ENCODE data around the gene SEL1L.
A peak's percentile ranks its signal among the peaks of the same experiment; 100 is the strongest.
"Not testable (repeated sequence)": the region's sequence is repeated elsewhere in the genome, so short reads cannot be mapped to it uniquely, and the experiment has no call there.

Gene SEL1L

GRCh38 chr14:81555051-81555450 lies 21.4 kb upstream of the SEL1L start:
- no peaks in the 10 kb centered on the region for H3K4me1 ChIP-seq (ENCODE audit: control insufficient read depth in 1 of 2, insufficient read depth in 2 of 2, low read length in 2 of 2)
- no peaks in the 10 kb centered on the region for H3K9me3 ChIP-seq (ENCODE audit: control insufficient read depth in 1 of 2, low read length in 2 of 2)
- no peaks in the 10 kb centered on the region for H3K36me3 ChIP-seq (ENCODE audit: control insufficient read depth in 1 of 2, insufficient read depth in 2 of 2, low read length in 2 of 2)
- no peaks in the 10 kb centered on the region for H3K27me3 ChIP-seq (ENCODE audit: low read depth, low read length)
- H3K27ac ChIP-seq (ENCODE audit: low read length) = no peak overlapping the region
- H3K4me3 ChIP-seq (ENCODE audit: low read depth in 1 of 2, low read length in 2 of 2) = no peak overlapping the region

DNA sequence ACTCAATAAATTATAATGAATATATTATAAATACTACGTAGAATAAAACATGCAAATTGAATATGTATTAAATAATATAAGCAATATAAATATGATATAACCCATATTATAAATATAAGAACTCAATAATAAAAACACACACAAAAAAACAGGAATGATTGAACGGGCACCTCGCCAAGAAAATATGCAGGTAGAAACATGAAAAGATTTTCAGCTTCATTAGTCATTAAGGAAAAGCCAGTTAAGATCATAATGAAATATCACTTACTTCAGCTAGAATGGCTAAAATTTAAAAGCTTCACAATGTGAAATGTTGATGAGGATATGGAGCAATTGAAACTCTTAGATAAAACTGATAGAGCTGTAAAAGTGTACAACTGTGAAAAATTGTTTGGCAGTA lies 17.8 kb upstream of the SEL1L start:
- H3K4me1 ChIP-seq (ENCODE audit: control insufficient read depth in 1 of 2, insufficient read depth in 2 of 2, low read length in 2 of 2) = no peaks in the 10 kb centered on the region
- no peak overlapping the region for H3K4me3 ChIP-seq (ENCODE audit: low read depth in 1 of 2, low read length in 2 of 2)
- H3K27ac ChIP-seq (ENCODE audit: low read length) = no peak overlapping the region
- H3K27me3 ChIP-seq (ENCODE audit: low read depth, low read length) = no peaks in the 10 kb centered on the region
- no peaks in the 10 kb centered on the region for H3K9me3 ChIP-seq (ENCODE audit: control insufficient read depth in 1 of 2, low read length in 2 of 2)
- no peaks in the 10 kb centered on the region for H3K36me3 ChIP-seq (ENCODE audit: control insufficient read depth in 1 of 2, insufficient read depth in 2 of 2, low read length in 2 of 2)

- no peak overlapping the region for H3K27ac ChIP-seq (ENCODE audit: low read length)
- H3K9me3 ChIP-seq (ENCODE audit: control insufficient read depth in 1 of 2, low read length in 2 of 2) = no peaks in the 10 kb centered on the region
- H3K36me3 ChIP-seq (ENCODE audit: control insufficient read depth in 1 of 2, insufficient read depth in 2 of 2, low read length in 2 of 2) = no peaks in the 10 kb centered on the region
- no peaks in the 10 kb centered on the region for H3K27me3 ChIP-seq (ENCODE audit: low read depth, low read length)
- H3K4me3 ChIP-seq (ENCODE audit: low read depth in 1 of 2, low read length in 2 of 2) = no peak overlapping the region
- H3K4me1 ChIP-seq (ENCODE audit: control insufficient read depth in 1 of 2, insufficient read depth in 2 of 2, low read length in 2 of 2) = no peaks in the 10 kb centered on the region
Observed at GRCh38 chr14:81550001-81550637, 16.5 kb upstream of the SEL1L start.

DNA sequence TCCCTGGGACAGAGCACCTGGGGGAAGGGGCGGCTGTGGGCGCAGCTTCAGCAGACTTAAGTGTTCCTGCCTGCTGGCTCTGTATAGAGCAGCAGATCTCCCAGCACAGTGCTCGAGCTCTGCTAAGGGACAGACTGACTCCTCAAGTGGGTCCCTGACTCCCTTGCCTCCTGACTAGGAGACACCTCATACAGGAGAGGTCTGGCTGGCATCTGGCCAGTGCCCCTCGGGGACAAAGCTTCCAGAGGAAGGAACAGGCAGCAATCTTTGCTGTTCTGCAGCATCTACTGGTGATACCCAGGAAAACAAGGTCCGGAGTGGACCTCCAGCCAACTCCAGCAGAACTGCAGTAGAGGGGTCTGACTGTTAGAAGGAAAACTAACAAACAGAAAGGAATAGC lies 7.6 kb upstream of the SEL1L start:
- not testable (repeated sequence) for H3K36me3 ChIP-seq (ENCODE audit: control insufficient read depth in 1 of 2, insufficient read depth in 2 of 2, low read length in 2 of 2); H3K4me1 ChIP-seq (ENCODE audit: control insufficient read depth in 1 of 2, insufficient read depth in 2 of 2, low read length in 2 of 2); H3K27ac ChIP-seq (ENCODE audit: low read length); H3K27me3 ChIP-seq (ENCODE audit: low read depth, low read length); H3K4me3 ChIP-seq (ENCODE audit: low read depth in 1 of 2, low read length in 2 of 2); H3K9me3 ChIP-seq (ENCODE audit: control insufficient read depth in 1 of 2, low read length in 2 of 2)

GRCh38 chr14:81537193-81537592 lies 3.5 kb upstream of the SEL1L start:
- Histone ChIP-seq H3K27ac (ENCODE audit: low read length) (no peak overlapping the region), H3K36me3 (ENCODE audit: control insufficient read depth in 1 of 2, insufficient read depth in 2 of 2, low read length in 2 of 2) (no peaks in the 10 kb centered on the region), H3K4me1 (ENCODE audit: control insufficient read depth in 1 of 2, insufficient read depth in 2 of 2, low read length in 2 of 2) (peaks cover 7 to 14% of the 10 kb centered on the region in 2 donors), H3K27me3 (ENCODE audit: low read depth, low read length) (no peaks in the 10 kb centered on the region), H3K9me3 (ENCODE audit: control insufficient read depth in 1 of 2, low read length in 2 of 2) (no peaks in the 10 kb centered on the region), H3K4me3 (ENCODE audit: low read depth in 1 of 2, low read length in 2 of 2) (no peak overlapping the region)

DNA sequence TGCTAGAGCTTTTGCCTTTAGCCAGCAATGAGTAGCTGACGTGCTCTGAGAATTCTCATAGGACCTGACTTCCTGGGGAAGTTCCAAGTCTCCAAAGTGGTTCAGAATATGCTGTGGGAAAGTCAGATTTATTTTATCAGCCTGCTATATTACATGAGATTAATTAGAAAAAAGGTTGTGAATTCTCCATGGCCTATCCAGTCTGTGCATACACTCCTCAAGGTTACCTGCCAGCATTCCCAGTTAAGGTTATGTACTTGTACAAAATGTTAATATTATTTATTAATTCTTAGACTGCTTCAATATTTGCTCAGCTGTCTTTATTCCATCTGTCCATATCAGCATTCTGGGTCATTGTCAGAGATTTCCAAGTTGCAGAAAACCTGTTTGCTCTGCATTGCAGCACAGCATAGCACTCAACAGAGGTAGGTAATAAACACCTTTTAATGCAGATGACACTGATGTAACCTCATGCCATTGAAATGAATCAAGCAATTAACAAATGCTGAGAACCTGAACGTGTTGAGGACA lies 2.7 kb upstream of the SEL1L start:
- no peak overlapping the region for H3K4me3 ChIP-seq (ENCODE audit: low read depth in 1 of 2, low read length in 2 of 2)
- no peak overlapping the region for H3K27ac ChIP-seq (ENCODE audit: low read length)
- peaks cover 16 to 17% of the 10 kb centered on the region in 2 donors for H3K4me1 ChIP-seq (ENCODE audit: control insufficient read depth in 1 of 2, insufficient read depth in 2 of 2, low read length in 2 of 2)
- no peaks in the 10 kb centered on the region for H3K27me3 ChIP-seq (ENCODE audit: low read depth, low read length)
- no peaks in the 10 kb centered on the region for H3K36me3 ChIP-seq (ENCODE audit: control insufficient read depth in 1 of 2, insufficient read depth in 2 of 2, low read length in 2 of 2)
- no peaks in the 10 kb centered on the region for H3K9me3 ChIP-seq (ENCODE audit: control insufficient read depth in 1 of 2, low read length in 2 of 2)

GRCh38 chr14:81535396-81536164 lies 1.9 kb upstream of the SEL1L start:
- Histone ChIP-seq H3K4me1 (ENCODE audit: control insufficient read depth in 1 of 2, insufficient read depth in 2 of 2, low read length in 2 of 2) (peaks cover 17 to 23% of the 10 kb centered on the region in 2 donors), H3K9me3 (ENCODE audit: control insufficient read depth in 1 of 2, low read length in 2 of 2) (no peaks in the 10 kb centered on the region), H3K36me3 (ENCODE audit: control insufficient read depth in 1 of 2, insufficient read depth in 2 of 2, low read length in 2 of 2) (no peaks in the 10 kb centered on the region), H3K4me3 (ENCODE audit: low read depth in 1 of 2, low read length in 2 of 2) (no peak overlapping the region), H3K27ac (ENCODE audit: low read length) (no peak overlapping the region), H3K27me3 (ENCODE audit: low read depth, low read length) (no peaks in the 10 kb centered on the region)

- no peak overlapping the region for H3K27ac ChIP-seq (ENCODE audit: low read length)
- H3K4me1 ChIP-seq (ENCODE audit: control insufficient read depth in 1 of 2, insufficient read depth in 2 of 2, low read length in 2 of 2) = peaks cover 17 to 33% of the 10 kb centered on the region in 2 donors
- H3K9me3 ChIP-seq (ENCODE audit: control insufficient read depth in 1 of 2, low read length in 2 of 2) = no peaks in the 10 kb centered on the region
- no peaks in the 10 kb centered on the region for H3K27me3 ChIP-seq (ENCODE audit: low read depth, low read length)
- H3K4me3 ChIP-seq (ENCODE audit: low read depth in 1 of 2, low read length in 2 of 2) = peak overlapping the region in 1 of 2 donors; percentile 9
- H3K36me3 ChIP-seq (ENCODE audit: control insufficient read depth in 1 of 2, insufficient read depth in 2 of 2, low read length in 2 of 2) = no peaks in the 10 kb centered on the region
Observed at GRCh38 chr14:81534510-81535074, 939 bp upstream of the SEL1L start.

- no peaks in the 10 kb centered on the region for H3K36me3 ChIP-seq (ENCODE audit: control insufficient read depth in 1 of 2, insufficient read depth in 2 of 2, low read length in 2 of 2)
- no peaks in the 10 kb centered on the region for H3K9me3 ChIP-seq (ENCODE audit: control insufficient read depth in 1 of 2, low read length in 2 of 2)
- H3K27ac ChIP-seq (ENCODE audit: low read length) = peak overlapping the region; percentile 82
- peak overlapping the region; percentile 96 to 97 for H3K4me3 ChIP-seq (ENCODE audit: low read depth in 1 of 2, low read length in 2 of 2)
- H3K27me3 ChIP-seq (ENCODE audit: low read depth, low read length) = no peaks in the 10 kb centered on the region
- peaks cover 17 to 42% of the 10 kb centered on the region in 2 donors for H3K4me1 ChIP-seq (ENCODE audit: control insufficient read depth in 1 of 2, insufficient read depth in 2 of 2, low read length in 2 of 2)
Observed at GRCh38 chr14:81533212-81533535, 479 bp downstream of the SEL1L start.

- Histone ChIP-seq H3K27me3 (ENCODE audit: low read depth, low read length) (no peaks in the 10 kb centered on the region), H3K36me3 (ENCODE audit: control insufficient read depth in 1 of 2, insufficient read depth in 2 of 2, low read length in 2 of 2) (peaks cover 7 to 13% of the 10 kb centered on the region in 2 donors), H3K9me3 (ENCODE audit: control insufficient read depth in 1 of 2, low read length in 2 of 2) (no peaks in the 10 kb centered on the region), H3K27ac (ENCODE audit: low read length) (no peak overlapping the region), H3K4me1 (ENCODE audit: control insufficient read depth in 1 of 2, insufficient read depth in 2 of 2, low read length in 2 of 2) (peaks cover 11 to 44% of the 10 kb centered on the region in 2 donors), H3K4me3 (ENCODE audit: low read depth in 1 of 2, low read length in 2 of 2) (no peak overlapping the region)
Observed at GRCh38 chr14:81529391-81529790, 4.3 kb downstream of the SEL1L start.

DNA sequence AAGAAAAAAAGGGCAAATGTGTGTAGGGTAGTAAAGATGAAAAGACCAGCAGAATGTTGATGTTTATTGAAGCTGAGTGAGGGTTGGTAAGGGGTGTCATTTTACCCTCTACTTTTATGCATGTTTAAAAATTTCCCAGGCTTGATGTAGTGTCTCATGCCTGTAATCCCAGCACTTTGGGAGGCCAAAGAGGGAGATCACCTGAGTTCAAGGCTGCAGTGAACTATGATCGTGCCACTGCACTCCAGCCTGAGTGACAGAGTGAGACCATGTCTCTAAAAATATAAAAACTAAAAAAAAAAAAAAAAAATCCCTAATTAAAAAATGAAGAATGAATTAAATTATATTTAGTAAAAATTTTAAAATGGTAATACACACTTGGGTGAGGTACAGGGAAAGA lies 8.5 kb downstream of the SEL1L start:
- Histone ChIP-seq H3K4me1 (ENCODE audit: control insufficient read depth in 1 of 2, insufficient read depth in 2 of 2, low read length in 2 of 2) (peaks cover 0 to 16% of the 10 kb centered on the region in 2 donors), H3K27me3 (ENCODE audit: low read depth, low read length) (no peaks in the 10 kb centered on the region), H3K4me3 (ENCODE audit: low read depth in 1 of 2, low read length in 2 of 2) (no peak overlapping the region), H3K9me3 (ENCODE audit: control insufficient read depth in 1 of 2, low read length in 2 of 2) (no peaks in the 10 kb centered on the region), H3K27ac (ENCODE audit: low read length) (no peak overlapping the region), H3K36me3 (ENCODE audit: control insufficient read depth in 1 of 2, insufficient read depth in 2 of 2, low read length in 2 of 2) (peaks cover 13 to 28% of the 10 kb centered on the region in 2 donors)

All from muscle layer of duodenum (tissue), 2 donors.